Measurements from ENCODE around the gene PHTF2.
A peak's percentile ranks its signal among the peaks of the same experiment; 100 is the strongest.
"Not testable (repeated sequence)": the region's sequence is repeated elsewhere in the genome, so short reads cannot be mapped to it uniquely, and the experiment has no call there.

The PHTF2 gene

GRCh38 chr7:77831953-77832352, 33.4 kb downstream of the PHTF2 start:
- DNase-seq: no peak

- DNase-seq: no peak
Measured at GRCh38 chr7:77833136-77833535, 34.6 kb downstream of the PHTF2 start.

- not testable (repeated sequence) for DNase-seq
Measured at GRCh38 chr7:77836425-77836824, 37.9 kb downstream of the PHTF2 start.

- no peak for DNase-seq
Measured at GRCh38 chr7:77837275-77837674, 38.7 kb downstream of the PHTF2 start.

GRCh38 chr7:77837966-77838365, 39.4 kb downstream of the PHTF2 start:
- DNase-seq: no peak

- DNase-seq: no peak
Measured at GRCh38 chr7:77838929-77839491, 40.4 kb downstream of the PHTF2 start.

- no peak for DNase-seq
Measured at GRCh38 chr7:77839919-77840318, 41.3 kb downstream of the PHTF2 start.

GRCh38 chr7:77843194-77843593, 44.6 kb downstream of the PHTF2 start:
- no peak for DNase-seq

GRCh38 chr7:77846317-77847092, 47.9 kb downstream of the PHTF2 start:
- DNase-seq: no peak

GRCh38 chr7:77855371-77856083, 57.0 kb downstream of the PHTF2 start:
- peak in 1 of 2 donors; percentile 22 for DNase-seq

GRCh38 chr7:77858278-77858677, 59.7 kb downstream of the PHTF2 start:
- DNase-seq: no peak

- DNase-seq: no peak
Measured at GRCh38 chr7:77859343-77859742, 60.8 kb downstream of the PHTF2 start.

- DNase-seq: no peak
Measured at GRCh38 chr7:77862691-77863090, 64.1 kb downstream of the PHTF2 start.

- DNase-seq: no peak
Measured at GRCh38 chr7:77863860-77864259, 65.3 kb downstream of the PHTF2 start.

GRCh38 chr7:77866370-77866769, 67.8 kb downstream of the PHTF2 start:
- no peak for DNase-seq

- DNase-seq: no peak
Measured at GRCh38 chr7:77866786-77867536, 68.4 kb downstream of the PHTF2 start.

GRCh38 chr7:77867537-77867865, 68.9 kb downstream of the PHTF2 start:
- no peak for DNase-seq

- DNase-seq: not testable (repeated sequence)
Measured at GRCh38 chr7:77872256-77872655, 73.7 kb downstream of the PHTF2 start.

- not testable (repeated sequence) for DNase-seq
Measured at GRCh38 chr7:77873416-77874327, 75.1 kb downstream of the PHTF2 start.

GRCh38 chr7:77877791-77878190, 79.2 kb downstream of the PHTF2 start:
- no peak for DNase-seq

GRCh38 chr7:77878500-77878899, 79.9 kb downstream of the PHTF2 start:
- DNase-seq: no peak

GRCh38 chr7:77879272-77879671, 80.7 kb downstream of the PHTF2 start:
- DNase-seq: no peak
